Spleen (tissue), 11 donors: ENCODE data around the gene FAM9C. TPM values are rescaled to one million over a fixed set of nuclear protein-coding genes. Genes with fewer than 3 reads are reported as not detected.

Experiments
- DNase-seq: peaks from one replicate; pipeline ENCODE4 v3.0.0-alpha.2; 2020
- H3K27ac ChIP-seq, 8 donors: fragments of 200-600 bp; sonication (generic) in 7 of 8; 1 replicate in 4 of 8; 2 replicates in 4 of 8; pipeline versions ENCODE4 v1.5.0 to v1.8.0; 2016 to 2021; ENCODE audit warnings: inconsistent platforms in 4 of 8, mild to moderate bottlenecking in 4 of 8, moderate library complexity in 1 of 8
- H3K27me3 ChIP-seq, 7 donors: fragments of 200-600 bp; sonication (generic) in 6 of 7; replicated peaks in 1 of 7; 1 replicate in 4 of 7; 2 replicates in 3 of 7; pipeline versions ENCODE4 v1.5.0 to v1.8.0; 2016 to 2021; ENCODE audit warnings: inconsistent platforms in 3 of 7, mild to moderate bottlenecking in 1 of 7
- H3K36me3 ChIP-seq, 6 donors: fragments of 200-600 bp; sonication (generic) in 5 of 6; 1 replicate in 4 of 6; 2 replicates in 2 of 6; pipeline versions ENCODE4 v1.5.0 to v1.8.0; 2016 to 2021; ENCODE audit warnings: inconsistent platforms in 2 of 6
- H3K4me1 ChIP-seq, 6 donors: fragments of 200-600 bp; sonication (generic) in 5 of 6; 1 replicate in 3 of 6; 2 replicates in 3 of 6; pipeline versions ENCODE4 v1.5.0 to v1.8.0; 2016 to 2021; ENCODE audit warnings: inconsistent platforms in 3 of 6
- H3K4me3 ChIP-seq, 8 donors: fragments of 200-600 bp; sonication (generic) in 7 of 8; 1 replicate in 4 of 8; 2 replicates in 4 of 8; pipeline versions ENCODE4 v1.5.0 to v1.8.0; 2016 to 2021; ENCODE audit warnings: inconsistent platforms in 4 of 8, mild to moderate bottlenecking in 4 of 8, moderate library complexity in 2 of 8
- H3K9me3 ChIP-seq, 8 donors: fragments of 200-600 bp; sonication (generic) in 7 of 8; 1 replicate in 4 of 8; 2 replicates in 4 of 8; pipeline versions ENCODE4 v1.5.0 to v1.8.0; 2016 to 2021; ENCODE audit warnings: inconsistent platforms in 4 of 8
- CTCF ChIP-seq, 11 experiments: fragments of 200-600 bp in 7 of 11; fragments of 450-650 bp in 4 of 11; sonication (generic) in 4 of 11; IDR thresholded peaks in 8 of 11; conservative IDR thresholded peaks in 3 of 11; 1 replicate in 7 of 11; 2 replicates in 4 of 11; pipeline versions ENCODE4 v1.4.0 to v1.8.0; 2016 to 2021; ENCODE audit warnings: antibody characterized with exemption in 11 of 11, inconsistent platforms in 4 of 11, mild to moderate bottlenecking in 1 of 11
- POLR2A ChIP-seq, 3 donors: fragments of 450-650 bp; IDR thresholded peaks; one replicate each; pipeline ENCODE4 v1.5.1; 2017; ENCODE audit warnings: antibody characterized with exemption in 3 of 3, mild to moderate bottlenecking in 1 of 3
- POLR2AphosphoS5 ChIP-seq, 3 donors: sonication (generic); formaldehyde crosslinking; IDR thresholded peaks; one replicate each; pipeline ENCODE4 v1.5.1; 2017; ENCODE audit warnings: antibody characterized with exemption in 3 of 3
- WGBS, 5 donors: extraction: QIAGEN DNeasy Blood & Tissue Kit in 3 of 5; methylation state at CpG; one replicate each; pipeline versions ENCODE4 v1.1.5 to v1.1.7; 2013 to 2018; 5-methylcytosine and 5-hydroxymethylcytosine counted together
- intact Hi-C: fragments of 100-400 bp; cut with DNase I; formaldehyde crosslinking; loops from one replicate; pipeline ENCODE4 v1.15.0; 2023; ENCODE audit warnings: low total_unique reads
- polyA plus RNA-seq, 3 donors: library from polyadenylated mRNA; stranded (reverse); fragments of 200-250 nt; gene quantifications; one replicate each; pipeline ENCODE4 v1.2.1, GENCODE V29; 2013
- total RNA-seq, 7 donors: library from RNA; depleted of rRNA in 3 of 7; stranded (reverse); fragments of >200 nt in 3 of 7; fragmentation: NEBNext Ultra II Directional in 4 of 7; extraction: Animal tissue kit (Norgen Biotek cat#: 25700) in 4 of 7; gene quantifications; one replicate each; pipeline versions ENCODE4 v1.1.0 to v1.2.1, GENCODE V29; 2016 to 2021
- donor health status: healthy with polysubstance abuse.
- donor health status: DM: no; HTN: no; CAD: no; lungs with moderate emphysema.
- donor health status: DM: no; HTN: no; CAD: no.
- donor health status: Bipolar disorder and iron deficiency.
- donor health status: healthy.
- donor health status: DM: no; HTN: no; CAD: no.
- donor health status: DM: yes; HTN: yes; CAD: no.

FAM9C gene
- total and polyA plus RNA-seq, 10 donors: 0.09 to 56.0 (median 10.5) TPM; not detected in 3

DNA sequence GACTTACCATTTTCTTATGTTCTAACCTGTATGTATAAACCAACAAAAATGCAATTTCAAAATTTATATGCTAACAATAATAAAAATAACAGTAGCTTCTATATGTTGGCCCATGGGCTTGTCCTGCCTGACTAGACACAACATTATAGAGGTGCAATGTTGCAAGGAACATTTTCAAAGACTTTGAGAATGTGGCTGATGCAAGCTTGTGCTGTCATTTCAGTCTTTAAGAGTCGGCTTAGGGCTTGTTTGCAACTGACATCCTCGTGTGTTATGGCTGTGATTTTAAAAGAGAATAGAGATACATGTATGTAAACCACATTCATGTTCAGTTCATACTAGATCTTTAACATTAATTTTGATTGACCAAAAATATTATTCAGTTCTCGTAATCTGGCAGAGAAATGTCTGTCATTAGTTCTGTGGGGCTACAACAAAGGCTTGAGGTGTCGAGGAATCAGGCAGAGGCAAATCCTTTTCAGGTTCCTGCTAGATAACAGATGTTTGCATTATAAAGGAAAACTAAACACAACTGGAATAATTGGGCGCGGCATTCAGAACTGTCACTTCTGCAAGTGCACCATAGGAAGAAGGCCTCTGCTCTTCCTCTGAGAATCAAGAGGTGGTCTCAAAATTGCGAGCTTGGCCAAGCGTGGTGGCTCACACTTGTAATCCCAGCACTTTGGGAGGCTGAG lies 56.4 kb downstream of the FAM9C start:
- intact Hi-C loops: loop anchor here (10.0 kb wide), 1 partner anchor 97 kb away; no protein-coding TSS in a partner anchor
- no peak for DNase-seq
- Histone ChIP-seq H3K4me1 (peaks cover 4 to 45% (median 14%) of the 10 kb centered on the region in 6 donors), H3K36me3 (no peaks in the 10 kb centered on the region), H3K27ac (no peak overlapping the region), H3K27me3 (no peaks in the 10 kb centered on the region), H3K9me3 (peaks cover 0 to 5% (median 0%) of the 10 kb centered on the region in 8 donors), H3K4me3 (no peak overlapping the region)
- 81 to 96% (median 92%) methylated on average over 8 of the region's 8 CpGs for WGBS, 5 donors
- TF ChIP-seq CTCF (IDR thresholded peaks at IDR 0.05 in 8 of 11, conservative IDR thresholded peaks at IDR 0.05 in 3 of 11) (no peak), POLR2AphosphoS5 (IDR thresholded peaks at IDR 0.05) (no peak), POLR2A (IDR thresholded peaks at IDR 0.05) (no peak)

DNA sequence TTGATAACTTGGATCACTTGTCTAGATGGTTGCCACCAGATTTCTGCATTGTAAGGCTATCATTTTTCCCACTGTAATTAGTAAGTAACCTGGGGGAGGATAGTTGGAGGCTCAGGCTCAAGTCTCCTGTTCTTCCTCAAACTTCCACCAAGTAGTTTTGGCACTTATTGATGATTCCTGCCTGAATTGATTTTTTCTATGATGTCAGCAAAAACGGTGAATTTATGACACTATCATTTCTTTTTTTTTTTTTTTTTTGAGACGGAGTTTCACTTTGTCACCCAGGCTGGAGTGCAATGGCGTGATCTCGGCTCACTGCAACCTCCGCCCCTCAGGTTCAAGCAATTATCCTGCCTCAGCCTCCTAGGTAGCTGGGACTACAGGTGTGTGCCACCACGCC lies 57.1 kb downstream of the FAM9C start:
- intact Hi-C loops: loop anchor here (10.0 kb wide), 1 partner anchor 97 kb away; no protein-coding TSS in a partner anchor
- H3K4me3 ChIP-seq: no peak overlapping the region
- 87 to 98% (median 97%) methylated on average over 6 of the region's 6 CpGs for WGBS, 5 donors
- no peaks in the 10 kb centered on the region for H3K36me3 ChIP-seq
- H3K27ac ChIP-seq: no peak overlapping the region
- H3K9me3 ChIP-seq: peaks cover 0 to 5% (median 0%) of the 10 kb centered on the region in 8 donors
- no peak for TF ChIP-seq POLR2AphosphoS5 (IDR thresholded peaks at IDR 0.05)
- no peak for TF ChIP-seq CTCF (IDR thresholded peaks at IDR 0.05 in 8 of 11, conservative IDR thresholded peaks at IDR 0.05 in 3 of 11)
- TF ChIP-seq POLR2A (IDR thresholded peaks at IDR 0.05): no peak
- no peaks in the 10 kb centered on the region for H3K27me3 ChIP-seq
- H3K4me1 ChIP-seq: peaks cover 4 to 51% (median 19%) of the 10 kb centered on the region in 6 donors
- DNase-seq: no peak

DNA sequence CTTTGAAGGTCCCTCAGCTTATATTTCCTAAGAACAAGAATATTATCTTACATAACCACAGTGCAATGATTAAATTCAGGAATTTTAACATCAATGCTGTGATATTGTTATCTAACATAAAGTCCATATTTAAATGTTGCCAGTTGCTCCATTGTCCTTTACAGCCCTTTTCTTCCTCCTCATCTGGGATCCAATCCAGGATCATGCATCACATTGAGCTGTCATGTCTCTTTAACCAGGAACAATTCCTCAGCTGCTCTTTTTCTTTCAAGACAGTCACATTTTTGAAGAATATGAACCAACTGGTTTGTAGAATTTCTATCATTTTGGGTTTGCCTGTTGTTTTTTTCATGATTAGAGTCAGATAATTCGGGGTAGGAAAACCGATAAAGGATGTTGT lies 57.5 kb downstream of the FAM9C start:
- peaks cover 0 to 5% (median 0%) of the 10 kb centered on the region in 8 donors for H3K9me3 ChIP-seq
- no peak overlapping the region for H3K4me3 ChIP-seq
- DNase-seq: no peak
- no peaks in the 10 kb centered on the region for H3K36me3 ChIP-seq
- intact Hi-C loops: loop anchor here (10.0 kb wide), 1 partner anchor 98 kb away; no protein-coding TSS in a partner anchor
- TF ChIP-seq POLR2A (IDR thresholded peaks at IDR 0.05) (no peak), POLR2AphosphoS5 (IDR thresholded peaks at IDR 0.05) (no peak), CTCF (IDR thresholded peaks at IDR 0.05 in 8 of 11, conservative IDR thresholded peaks at IDR 0.05 in 3 of 11) (no peak)
- peaks cover 9 to 56% (median 23%) of the 10 kb centered on the region in 6 donors for H3K4me1 ChIP-seq
- no peaks in the 10 kb centered on the region for H3K27me3 ChIP-seq
- WGBS, 5 donors: 73 to 97% (median 85%) methylated on average over 2 of the region's 2 CpGs
- no peak overlapping the region for H3K27ac ChIP-seq

DNA sequence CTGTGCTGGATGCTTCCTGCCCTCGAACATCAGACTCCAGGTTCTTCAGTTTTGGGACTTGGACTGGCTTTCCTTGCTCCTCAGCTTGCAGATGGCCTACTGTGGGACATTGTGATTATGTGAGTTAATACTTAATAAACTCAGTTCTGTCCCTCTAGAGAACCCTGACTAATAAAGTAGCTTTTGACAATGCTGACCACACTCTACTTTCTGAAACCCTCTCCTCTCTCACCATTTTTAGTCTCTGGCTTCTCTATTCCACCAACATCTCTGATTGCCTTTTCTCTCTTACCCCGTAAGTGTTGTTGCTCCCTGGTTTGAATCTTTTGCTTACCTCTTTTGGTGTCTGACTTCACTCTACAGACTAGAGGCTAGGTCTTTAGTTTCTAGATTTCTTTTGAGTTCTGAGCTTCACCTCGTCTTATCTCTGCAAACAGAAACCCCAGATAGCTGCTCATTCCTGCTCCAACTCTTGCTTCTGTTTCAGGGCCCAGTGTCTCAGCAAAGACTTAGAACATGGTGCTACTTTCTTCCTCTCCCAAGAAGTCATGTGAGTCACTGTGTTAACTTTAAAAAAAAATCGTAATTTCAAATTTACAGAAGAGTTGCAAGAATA lies 58.1 kb downstream of the FAM9C start:
- peaks cover 11 to 62% (median 29%) of the 10 kb centered on the region in 6 donors for H3K4me1 ChIP-seq
- no peak for TF ChIP-seq POLR2AphosphoS5 (IDR thresholded peaks at IDR 0.05)
- no peak for TF ChIP-seq CTCF (IDR thresholded peaks at IDR 0.05 in 8 of 11, conservative IDR thresholded peaks at IDR 0.05 in 3 of 11)
- TF ChIP-seq POLR2A (IDR thresholded peaks at IDR 0.05): no peak
- DNase-seq: no peak
- H3K36me3 ChIP-seq: no peaks in the 10 kb centered on the region
- peaks cover 0 to 5% (median 0%) of the 10 kb centered on the region in 8 donors for H3K9me3 ChIP-seq
- 64 to 86% (median 78%) methylated on average over 4 of the region's 4 CpGs for WGBS, 5 donors
- H3K27ac ChIP-seq: no peak overlapping the region
- no peak overlapping the region for H3K4me3 ChIP-seq
- H3K27me3 ChIP-seq: no peaks in the 10 kb centered on the region
- intact Hi-C loops: loop anchor here (10.0 kb wide), 1 partner anchor 99 kb away; no protein-coding TSS in a partner anchor
